OCI-LY7 (cell line): ENCODE measurements around the gene TSHZ3. TPM values are rescaled to one million over a fixed set of nuclear protein-coding genes. Genes with fewer than 3 reads are reported as not detected.

ENCODE experiments used
- BruUV-seq: library from RNA; stranded (reverse); fragments of 400-500 nt; replicated peaks from 2 replicates; lab custom pipeline; 2021; lab: Mats Ljungman, UMichigan
- CTCF ChIA-PET: fragments of 300-600 bp; sonication (Branson Sonifier 250); formaldehyde crosslinking; loops from one replicate; lab custom pipeline; 2022; ENCODE audit warnings: antibody characterized with exemption; ENCODE audit not compliant: unreplicated experiment; lab: Charles Lee
- POLR2A ChIA-PET: fragments of 300-600 bp; sonication (Branson Sonifier 250); formaldehyde crosslinking; loops from one replicate; lab custom pipeline; 2022; ENCODE audit warnings: antibody characterized with exemption; lab: Charles Lee
- DNase-seq: peaks from one replicate; pipeline ENCODE4 v3.0.0-alpha.2; 2015; ENCODE audit warnings: low spot score
- H2AFZ ChIP-seq: fragments of 200-600 bp; sonication (generic), shearing (Covaris generic); 2 replicates; pipeline ENCODE4 v1.6.1; 2014; ENCODE audit warnings: mild to moderate bottlenecking, antibody characterized with exemption, low read length, moderate library complexity
- H3K27ac ChIP-seq: fragments of 200-600 bp; sonication (generic); 2 replicates; pipeline ENCODE4 v1.5.1; 2014; ENCODE audit warnings: mixed run types, low read depth, mild to moderate bottlenecking, moderate library complexity, low read length, inconsistent platforms; ENCODE audit not compliant: poor library complexity, severe bottlenecking
- H3K36me3 ChIP-seq: fragments of 200-600 bp; sonication (generic); 2 replicates; pipeline ENCODE4 v1.6.1; 2014; ENCODE audit warnings: mild to moderate bottlenecking, antibody characterized with exemption, low read length, moderate library complexity, mixed read lengths; ENCODE audit not compliant: insufficient read depth
- H3K4me1 ChIP-seq: fragments of 200-600 bp; sonication (generic); 2 replicates; pipeline ENCODE4 v1.5.1; 2014; ENCODE audit warnings: mild to moderate bottlenecking, low read length; ENCODE audit not compliant: insufficient read depth, poor library complexity, severe bottlenecking
- H3K4me2 ChIP-seq: fragments of 200-600 bp; sonication (generic); 2 replicates; pipeline ENCODE4 v1.6.1; 2014; ENCODE audit warnings: mild to moderate bottlenecking, low read length
- H3K4me3 ChIP-seq: fragments of 200-600 bp; sonication (generic); 2 replicates; pipeline ENCODE4 v1.5.1; 2014; ENCODE audit warnings: mild to moderate bottlenecking, low read depth, low read length; ENCODE audit not compliant: poor library complexity, severe bottlenecking
- H3K79me2 ChIP-seq: fragments of 200-600 bp; sonication (generic); 2 replicates; pipeline ENCODE4 v1.6.1; 2016; ENCODE audit warnings: low read depth, mild to moderate bottlenecking, low read length, moderate library complexity, mixed read lengths; ENCODE audit not compliant: insufficient read depth
- H3K9me2 ChIP-seq: fragments of 200-600 bp; sonication (generic); 2 replicates; pipeline ENCODE4 v1.6.1; 2016; ENCODE audit warnings: mild to moderate bottlenecking, low read length, mixed read lengths; ENCODE audit not compliant: insufficient read depth
- H3K9me3 ChIP-seq: fragments of 200-600 bp; sonication (generic); 2 replicates; pipeline ENCODE4 v1.6.1; 2014; ENCODE audit warnings: mild to moderate bottlenecking, mixed run types, low read length, mixed read lengths
- H4K20me1 ChIP-seq: fragments of 200-600 bp; sonication (generic); 2 replicates; pipeline ENCODE4 v1.6.1; 2014; ENCODE audit warnings: mild to moderate bottlenecking, antibody characterized with exemption, low read length, moderate library complexity, mixed read lengths; ENCODE audit not compliant: insufficient read depth
- CTCF ChIP-seq: fragments of 200-600 bp; sonication (generic); conservative IDR thresholded peaks from 2 replicates; pipeline ENCODE4 v1.5.1; 2014; ENCODE audit warnings: mild to moderate bottlenecking, antibody characterized with exemption, low read length, moderate library complexity, mixed read lengths
- EZH2phosphoT487 ChIP-seq: fragments of 200-600 bp; sonication (generic); IDR thresholded peaks from 2 replicates; pipeline ENCODE4 v1.6.1; 2018; ENCODE audit warnings: low read depth, borderline replicate concordance, mild to moderate bottlenecking, mixed run types, antibody characterized with exemption, low read length, moderate library complexity, mixed read lengths
- intact Hi-C: fragments of 100-400 bp; cut with micrococcal nuclease; formaldehyde crosslinking; loops from one replicate; pipeline ENCODE4 v1.10.0; 2022; ENCODE audit not compliant: unreplicated experiment
- total RNA-seq, 2 experiments: library from RNA; depleted of rRNA in 1 of 2; stranded (reverse); fragments of >200 nt in 1 of 2; shearing (Covaris generic) in 1 of 2; gene quantifications; 2 replicates each; pipeline ENCODE4 v1.2.3, GENCODE V29; 2014 to 2022

The TSHZ3 gene
- total RNA-seq, 2 experiments from 2014 or later, result not detected

GRCh38 chr19:31254611-31255010 is 94.6 kb downstream of the TSHZ3 start:
- TF ChIP-seq EZH2phosphoT487, result no peak
- no peak for TF ChIP-seq CTCF
- intact Hi-C loops, result no loop called here
- H3K79me2 ChIP-seq, result no peaks in the 10 kb centered on the region
- H3K4me1 ChIP-seq, result no peaks in the 10 kb centered on the region
- no peak overlapping the region for H2AFZ ChIP-seq
- CTCF ChIA-PET, result no interaction called here
- H3K4me3 ChIP-seq, result no peak overlapping the region
- H3K4me2 ChIP-seq, result no peak overlapping the region
- no peak overlapping the region for H3K27ac ChIP-seq
- no peaks in the 10 kb centered on the region for H4K20me1 ChIP-seq
- POLR2A ChIA-PET, result no interaction called here
- H3K9me3 ChIP-seq, result no peaks in the 10 kb centered on the region
- no peak for DNase-seq
- H3K36me3 ChIP-seq, result no peaks in the 10 kb centered on the region
- H3K9me2 ChIP-seq, result no peaks in the 10 kb centered on the region
- BruUV-seq, result no TSS peak

GRCh38 chr19:31254180-31254551 is 95.1 kb downstream of the TSHZ3 start:
- intact Hi-C loops, result no loop called here
- Histone ChIP-seq H3K4me1 (no peaks in the 10 kb centered on the region), H3K79me2 (no peaks in the 10 kb centered on the region), H3K27ac (no peak overlapping the region), H3K4me3 (no peak overlapping the region), H2AFZ (no peak overlapping the region), H3K9me2 (no peaks in the 10 kb centered on the region), H3K36me3 (no peaks in the 10 kb centered on the region), H3K9me3 (no peaks in the 10 kb centered on the region), H4K20me1 (no peaks in the 10 kb centered on the region), H3K4me2 (no peak overlapping the region)
- TF ChIP-seq CTCF (no peak), EZH2phosphoT487 (no peak)
- CTCF ChIA-PET, result no interaction called here
- POLR2A ChIA-PET, result no interaction called here
- DNase-seq, result no peak
- BruUV-seq, result no TSS peak

GRCh38 chr19:31253526-31254179 is 95.6 kb downstream of the TSHZ3 start:
- DNase-seq, result no peak
- Histone ChIP-seq H3K9me2 (no peaks in the 10 kb centered on the region), H4K20me1 (no peaks in the 10 kb centered on the region), H3K36me3 (no peaks in the 10 kb centered on the region), H3K9me3 (no peaks in the 10 kb centered on the region), H3K27ac (no peak overlapping the region), H2AFZ (no peak overlapping the region), H3K79me2 (no peaks in the 10 kb centered on the region), H3K4me3 (no peak overlapping the region), H3K4me1 (no peaks in the 10 kb centered on the region), H3K4me2 (no peak overlapping the region)
- BruUV-seq, result no TSS peak
- no peak for TF ChIP-seq CTCF
- intact Hi-C loops, result no loop called here
- POLR2A ChIA-PET, result no interaction called here
- CTCF ChIA-PET, result no interaction called here
